Activated T-helper 17 cell treated with anti-CD3 and anti-CD28 coated beads, Interleukin-2, amount 50 U/mL, for 72 hours (primary cell): Measurements from ENCODE around the gene DYDC1. TPM values are rescaled to one million over a fixed set of nuclear protein-coding genes. Genes with fewer than 3 reads are reported as not detected.
"Not testable (repeated sequence)": the region's sequence is repeated elsewhere in the genome, so short reads cannot be mapped to it uniquely, and the experiment has no call there.

Experiments used
- ATAC-seq: fragments of 150-1000 bp; cut with Tn5 transposase; replicated peaks from 2 replicates; pipeline ENCODE4 v1.10.0; 2021; ENCODE audit warnings: mild to moderate bottlenecking, moderate library complexity
- H3K27ac Mint-ChIP-seq: one replicate; pipeline ENCODE4 v1.8.0; 2022; ENCODE audit warnings: mixed read lengths
- H3K27me3 Mint-ChIP-seq: one replicate; pipeline ENCODE4 v1.8.0; 2022; ENCODE audit warnings: mixed read lengths
- H3K36me3 Mint-ChIP-seq: one replicate; pipeline ENCODE4 v1.8.0; 2022; ENCODE audit warnings: low read depth, mild to moderate bottlenecking, mixed read lengths
- H3K4me1 Mint-ChIP-seq: one replicate; pipeline ENCODE4 v1.8.0; 2022; ENCODE audit warnings: mixed read lengths
- H3K4me3 Mint-ChIP-seq: one replicate; pipeline ENCODE4 v1.8.0; 2022; ENCODE audit warnings: mild to moderate bottlenecking, mixed read lengths
- H3K9me3 Mint-ChIP-seq: one replicate; pipeline ENCODE4 v1.8.0; 2022; ENCODE audit warnings: mixed read lengths
- total RNA-seq, 2 donors: library from RNA; stranded (reverse); gene quantifications; one replicate each; pipeline ENCODE4 v1.2.3, GENCODE V29; 2022

Gene DYDC1
- total RNA-seq, 2 donors from 2014 or later: not detected

GRCh38 chr10:80365510-80365909, 9.0 kb upstream of the DYDC1 start:
- H3K9me3 Mint-ChIP-seq: peaks cover 5% of the 10 kb centered on the region
- H3K27ac Mint-ChIP-seq: no peak overlapping the region
- H3K36me3 Mint-ChIP-seq: no peaks in the 10 kb centered on the region
- ATAC-seq: no peak
- no peaks in the 10 kb centered on the region for H3K4me1 Mint-ChIP-seq
- peaks cover 14% of the 10 kb centered on the region for H3K27me3 Mint-ChIP-seq
- no peak overlapping the region for H3K4me3 Mint-ChIP-seq

- no peak for ATAC-seq
- no peaks in the 10 kb centered on the region for H3K4me1 Mint-ChIP-seq
- no peak overlapping the region for H3K27ac Mint-ChIP-seq
- H3K27me3 Mint-ChIP-seq: peaks cover 24% of the 10 kb centered on the region
- no peaks in the 10 kb centered on the region for H3K36me3 Mint-ChIP-seq
- no peak overlapping the region for H3K4me3 Mint-ChIP-seq
- no peaks in the 10 kb centered on the region for H3K9me3 Mint-ChIP-seq
These were observed 3.1 kb upstream of the DYDC1 start for GRCh38 chr10:80359644-80360043.

- not testable (repeated sequence) for H3K9me3 Mint-ChIP-seq, ATAC-seq, H3K36me3 Mint-ChIP-seq, H3K4me1 Mint-ChIP-seq, H3K4me3 Mint-ChIP-seq, H3K27ac Mint-ChIP-seq
- peaks cover 25% of the 10 kb centered on the region for H3K27me3 Mint-ChIP-seq
These were observed 2.4 kb upstream of the DYDC1 start for GRCh38 chr10:80358925-80359324.

GRCh38 chr10:80357851-80358125, 1.2 kb upstream of the DYDC1 start:
- H3K36me3 Mint-ChIP-seq: no peaks in the 10 kb centered on the region
- no peak overlapping the region for H3K27ac Mint-ChIP-seq
- no peaks in the 10 kb centered on the region for H3K9me3 Mint-ChIP-seq
- ATAC-seq: no peak
- no peak overlapping the region for H3K4me3 Mint-ChIP-seq
- peaks cover 28% of the 10 kb centered on the region for H3K27me3 Mint-ChIP-seq
- no peaks in the 10 kb centered on the region for H3K4me1 Mint-ChIP-seq

- Mint-ChIP-seq H3K4me1 (no peaks in the 10 kb centered on the region), H3K27me3 (peaks cover 30% of the 10 kb centered on the region), H3K27ac (no peak overlapping the region), H3K9me3 (no peaks in the 10 kb centered on the region), H3K36me3 (no peaks in the 10 kb centered on the region), H3K4me3 (peak overlapping the region; percentile 69)
- ATAC-seq: peak; percentile 7
These were observed 665 bp upstream of the DYDC1 start for GRCh38 chr10:80356989-80357850.

- no peaks in the 10 kb centered on the region for H3K9me3 Mint-ChIP-seq
- peaks cover 41% of the 10 kb centered on the region for H3K27me3 Mint-ChIP-seq
- H3K27ac Mint-ChIP-seq: no peak overlapping the region
- H3K4me1 Mint-ChIP-seq: no peaks in the 10 kb centered on the region
- H3K4me3 Mint-ChIP-seq: no peak overlapping the region
- no peak for ATAC-seq
- H3K36me3 Mint-ChIP-seq: no peaks in the 10 kb centered on the region
These were observed 5.3 kb downstream of the DYDC1 start for GRCh38 chr10:80351220-80351619.

- ATAC-seq: no peak
- Mint-ChIP-seq H3K27ac (no peak overlapping the region), H3K4me3 (no peak overlapping the region), H3K36me3 (no peaks in the 10 kb centered on the region), H3K4me1 (no peaks in the 10 kb centered on the region), H3K27me3 (peaks cover 37% of the 10 kb centered on the region), H3K9me3 (no peaks in the 10 kb centered on the region)
These were observed 6.3 kb downstream of the DYDC1 start for GRCh38 chr10:80350251-80350650.

GRCh38 chr10:80344912-80345311, 11.6 kb downstream of the DYDC1 start:
- no peak overlapping the region for H3K4me3 Mint-ChIP-seq
- no peaks in the 10 kb centered on the region for H3K9me3 Mint-ChIP-seq
- H3K27me3 Mint-ChIP-seq: peaks cover 11% of the 10 kb centered on the region
- no peaks in the 10 kb centered on the region for H3K36me3 Mint-ChIP-seq
- no peak for ATAC-seq
- no peak overlapping the region for H3K27ac Mint-ChIP-seq
- H3K4me1 Mint-ChIP-seq: peaks cover 4% of the 10 kb centered on the region

- H3K4me3 Mint-ChIP-seq: no peak overlapping the region
- H3K27me3 Mint-ChIP-seq: peaks cover 13% of the 10 kb centered on the region
- no peaks in the 10 kb centered on the region for H3K9me3 Mint-ChIP-seq
- H3K4me1 Mint-ChIP-seq: peaks cover 4% of the 10 kb centered on the region
- H3K27ac Mint-ChIP-seq: no peak overlapping the region
- no peaks in the 10 kb centered on the region for H3K36me3 Mint-ChIP-seq
- no peak for ATAC-seq
These were observed 12.3 kb downstream of the DYDC1 start for GRCh38 chr10:80344276-80344675.

- ATAC-seq: no peak
- H3K36me3 Mint-ChIP-seq: no peaks in the 10 kb centered on the region
- no peaks in the 10 kb centered on the region for H3K9me3 Mint-ChIP-seq
- H3K4me1 Mint-ChIP-seq: no peaks in the 10 kb centered on the region
- no peak overlapping the region for H3K4me3 Mint-ChIP-seq
- H3K27me3 Mint-ChIP-seq: peaks cover 9% of the 10 kb centered on the region
- H3K27ac Mint-ChIP-seq: no peak overlapping the region
These were observed 22.6 kb downstream of the DYDC1 start for GRCh38 chr10:80333983-80334382.

- H3K27ac Mint-ChIP-seq: no peak overlapping the region
- H3K4me1 Mint-ChIP-seq: no peaks in the 10 kb centered on the region
- no peak overlapping the region for H3K4me3 Mint-ChIP-seq
- no peak for ATAC-seq
- H3K27me3 Mint-ChIP-seq: peaks cover 5% of the 10 kb centered on the region
- H3K9me3 Mint-ChIP-seq: no peaks in the 10 kb centered on the region
- H3K36me3 Mint-ChIP-seq: no peaks in the 10 kb centered on the region
These were observed 31.6 kb downstream of the DYDC1 start for GRCh38 chr10:80324891-80325364.

- H3K27ac Mint-ChIP-seq: no peak overlapping the region
- H3K4me1 Mint-ChIP-seq: no peaks in the 10 kb centered on the region
- ATAC-seq: no peak
These were observed 32.5 kb downstream of the DYDC1 start for GRCh38 chr10:80324086-80324485.

GRCh38 chr10:80323311-80323710, 33.2 kb downstream of the DYDC1 start:
- no peak overlapping the region for H3K27ac Mint-ChIP-seq
- H3K4me3 Mint-ChIP-seq: no peak overlapping the region
- H3K4me1 Mint-ChIP-seq: no peaks in the 10 kb centered on the region
- H3K27me3 Mint-ChIP-seq: peaks cover 5% of the 10 kb centered on the region
- ATAC-seq: no peak
- no peaks in the 10 kb centered on the region for H3K36me3 Mint-ChIP-seq
- H3K9me3 Mint-ChIP-seq: no peaks in the 10 kb centered on the region

More at GRCh38 chr10:80324086-80324485, 32.5 kb downstream of the DYDC1 start:
- no peaks in the 10 kb centered on the region for H3K9me3 Mint-ChIP-seq
- H3K36me3 Mint-ChIP-seq: no peaks in the 10 kb centered on the region
- H3K4me3 Mint-ChIP-seq: no peak overlapping the region
- peaks cover 5% of the 10 kb centered on the region for H3K27me3 Mint-ChIP-seq

- no peaks in the 10 kb centered on the region for H3K4me1 Mint-ChIP-seq
- H3K27me3 Mint-ChIP-seq: peaks cover 5% of the 10 kb centered on the region
- no peak overlapping the region for H3K4me3 Mint-ChIP-seq
- H3K36me3 Mint-ChIP-seq: no peaks in the 10 kb centered on the region
- H3K9me3 Mint-ChIP-seq: no peaks in the 10 kb centered on the region
- ATAC-seq: no peak
- no peak overlapping the region for H3K27ac Mint-ChIP-seq
These were observed 33.8 kb downstream of the DYDC1 start for GRCh38 chr10:80322711-80323110.

- no peaks in the 10 kb centered on the region for H3K9me3 Mint-ChIP-seq
- no peak for ATAC-seq
- no peak overlapping the region for H3K27ac Mint-ChIP-seq
- no peaks in the 10 kb centered on the region for H3K4me1 Mint-ChIP-seq
- no peak overlapping the region for H3K4me3 Mint-ChIP-seq
- H3K27me3 Mint-ChIP-seq: peaks cover 5% of the 10 kb centered on the region
- H3K36me3 Mint-ChIP-seq: no peaks in the 10 kb centered on the region
These were observed 34.4 kb downstream of the DYDC1 start for GRCh38 chr10:80322158-80322557.
